Activated CD8-positive, alpha-beta memory T cell treated with anti-CD3 and anti-CD28 coated beads, Interleukin-2, amount 10 ng/mL, durations not matched to agents 7 days and 5 days (primary cell): Measurements from ENCODE around the gene SERPINE2. TPM values are rescaled to one million over a fixed set of nuclear protein-coding genes. Genes with fewer than 3 reads are reported as not detected.
"Not testable (repeated sequence)": the region's sequence is repeated elsewhere in the genome, so short reads cannot be mapped to it uniquely, and the experiment has no call there.

Source experiments
- ATAC-seq: fragments of 150-1000 bp; cut with Tn5 transposase; one replicate; pipeline ENCODE4 v1.10.0; 2021; ENCODE audit warnings: moderate library complexity
- CTCF ChIA-PET: fragments of 350-600 bp; sonication (Branson Sonifier 250); formaldehyde crosslinking; loops from one replicate; lab custom pipeline; 2021; ENCODE audit warnings: antibody characterized with exemption; lab: Charles Lee
- DNase-seq: peaks from one replicate; pipeline ENCODE4 v3.0.0-alpha.2; 2020
- H3K27ac Mint-ChIP-seq: one replicate; pipeline ENCODE4 v1.8.0; 2021; ENCODE audit warnings: mild to moderate bottlenecking, mixed read lengths
- H3K27me3 Mint-ChIP-seq: one replicate; pipeline ENCODE4 v1.8.0; 2021; ENCODE audit warnings: mixed read lengths
- H3K36me3 Mint-ChIP-seq: one replicate; pipeline ENCODE4 v1.8.0; 2021; ENCODE audit warnings: mild to moderate bottlenecking, mixed read lengths
- H3K4me1 Mint-ChIP-seq: one replicate; pipeline ENCODE4 v1.8.0; 2021; ENCODE audit warnings: mixed read lengths
- H3K4me3 Mint-ChIP-seq: one replicate; pipeline ENCODE4 v1.8.0; 2021; ENCODE audit warnings: mild to moderate bottlenecking, moderate library complexity, mixed read lengths
- H3K9me3 Mint-ChIP-seq: one replicate; pipeline ENCODE4 v1.8.0; 2022; ENCODE audit warnings: low read depth, mixed read lengths
- total RNA-seq, 2 experiments: library from RNA; stranded (reverse); gene quantifications; one replicate each; pipeline ENCODE4 v1.2.3, GENCODE V29; 2021

Gene SERPINE2
- total RNA-seq, 2 experiments from 2014 or later: 1.9 to 8.2 TPM

DNA sequence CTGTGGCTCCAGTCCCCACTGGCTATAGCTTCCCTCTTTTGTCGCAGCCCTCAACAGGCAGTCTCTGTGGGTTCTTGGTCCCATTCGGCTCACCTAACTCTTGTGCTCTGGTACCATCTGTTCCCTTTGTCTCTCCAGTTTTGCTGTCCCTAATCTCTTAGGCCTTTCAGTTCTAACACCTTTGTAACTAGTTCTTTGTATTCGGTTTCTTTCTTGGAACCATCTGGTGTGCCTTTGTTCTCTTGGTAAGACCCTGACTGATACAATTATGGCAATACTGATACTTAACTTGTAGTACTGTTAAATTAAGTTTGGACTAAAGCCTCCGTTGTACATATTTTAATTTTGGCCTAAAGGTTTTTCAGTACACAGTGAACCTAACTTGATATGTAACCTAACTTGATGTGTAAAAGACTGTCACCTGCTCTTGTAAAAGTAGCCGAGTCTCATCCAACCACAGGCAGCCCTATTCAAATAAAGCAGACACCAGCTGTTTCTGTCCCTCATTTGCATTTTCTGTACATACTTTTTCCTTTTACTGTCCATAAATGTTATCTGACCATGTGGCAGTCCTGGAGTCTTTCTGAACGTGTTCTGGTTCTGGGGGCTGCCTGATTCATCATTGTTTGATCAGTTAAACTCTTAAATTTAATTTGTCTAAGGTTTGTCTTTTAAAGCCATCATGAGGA lies 86.7 kb downstream of the SERPINE2 start:
- Mint-ChIP-seq H3K9me3 (no peaks in the 10 kb centered on the region), H3K27me3 (no peaks in the 10 kb centered on the region), H3K4me1 (peaks cover 50% of the 10 kb centered on the region), H3K27ac (no peak overlapping the region), H3K36me3 (peaks cover 3% of the 10 kb centered on the region), H3K4me3 (no peak overlapping the region)
- ATAC-seq: no peak
- CTCF ChIA-PET: no interaction called here
- no peak for DNase-seq

DNA sequence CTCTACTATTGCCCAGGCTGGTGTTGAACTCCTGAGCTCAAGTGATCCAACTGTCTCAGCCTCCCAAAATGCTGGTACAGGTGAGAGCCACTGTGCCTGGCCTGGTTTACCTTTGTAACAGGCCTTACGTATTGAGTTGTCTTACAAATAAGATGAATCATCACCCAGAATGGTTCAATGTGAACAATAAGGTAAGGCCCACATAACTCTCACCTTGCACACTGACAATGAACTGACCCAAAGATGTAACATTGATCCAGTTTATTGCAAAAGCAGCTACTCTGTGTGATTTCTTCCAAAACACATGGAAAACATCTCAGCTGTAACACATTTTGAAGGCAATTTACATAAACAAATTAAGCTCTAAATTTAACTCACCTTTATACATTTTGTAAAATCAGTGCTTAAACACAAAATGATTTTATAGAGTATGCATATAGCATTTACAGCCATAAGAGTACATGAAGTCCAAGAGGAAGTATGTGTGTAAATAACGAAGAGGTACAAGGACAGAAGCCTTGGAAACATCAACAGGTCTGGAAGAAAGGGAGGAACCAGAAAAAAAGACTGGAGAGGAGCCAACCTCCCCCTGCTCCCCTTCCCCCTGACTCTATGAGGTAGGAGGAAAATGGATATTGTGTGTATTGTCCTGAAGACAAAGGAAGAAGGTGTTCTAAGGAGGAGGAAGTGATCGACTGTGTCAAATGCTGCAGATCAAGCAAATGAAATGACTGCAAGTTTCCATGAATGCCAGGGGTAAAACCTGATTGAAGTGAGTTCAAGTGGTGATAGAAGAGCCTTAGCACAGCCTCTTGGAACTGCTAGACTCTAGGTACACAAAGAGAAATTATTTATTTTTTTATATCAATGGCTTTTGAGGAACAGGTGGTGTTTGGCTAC lies 88.4 kb downstream of the SERPINE2 start:
- CTCF ChIA-PET: interaction anchor here (1.0 to 3.3 kb wide), 5 partner anchors 9 to 561 kb away, joined by 3 to 12 read pairs (median 3); no protein-coding TSS in a partner anchor
- no peak for DNase-seq
- no peaks in the 10 kb centered on the region for H3K27me3 Mint-ChIP-seq
- H3K27ac Mint-ChIP-seq: peak overlapping the region; percentile 56
- no peaks in the 10 kb centered on the region for H3K36me3 Mint-ChIP-seq
- no peaks in the 10 kb centered on the region for H3K9me3 Mint-ChIP-seq
- H3K4me3 Mint-ChIP-seq: no peak overlapping the region
- peaks cover 49% of the 10 kb centered on the region for H3K4me1 Mint-ChIP-seq
- no peak for ATAC-seq

DNA sequence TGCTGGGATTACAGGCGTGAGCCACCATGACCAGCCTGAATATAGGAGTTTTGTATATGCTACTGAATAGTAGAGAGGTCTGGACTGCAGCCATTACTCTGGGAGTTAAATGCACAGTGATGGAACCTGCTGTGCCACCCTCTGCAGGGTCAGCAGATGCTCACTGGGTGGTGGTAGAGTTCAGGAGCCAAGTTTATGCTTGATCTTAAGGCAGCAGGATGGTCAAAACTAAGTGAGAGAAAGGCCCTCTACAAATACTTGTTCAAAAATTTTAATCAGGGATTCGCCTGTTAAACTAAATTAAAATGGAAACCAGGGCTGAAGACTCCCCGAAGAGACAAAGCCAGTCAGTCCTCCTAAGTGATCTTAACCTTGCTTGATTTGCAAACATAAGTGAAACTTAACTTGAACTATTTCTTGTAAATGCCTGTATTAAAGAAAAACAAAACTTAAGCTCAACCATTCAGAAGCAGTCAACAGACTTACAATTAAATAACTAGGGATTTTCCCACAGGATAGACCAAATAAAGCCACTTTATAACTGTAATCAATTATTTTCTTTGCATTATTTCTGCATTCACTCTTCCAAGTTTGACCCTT lies 89.7 kb downstream of the SERPINE2 start:
- CTCF ChIA-PET: interaction anchor here (0.7 to 3.3 kb wide), 6 partner anchors 8 to 563 kb away, joined by 3 to 12 read pairs (median 3); no protein-coding TSS in a partner anchor
- no peak overlapping the region for H3K4me3 Mint-ChIP-seq
- H3K9me3 Mint-ChIP-seq: no peaks in the 10 kb centered on the region
- peak overlapping the region; percentile 82 for H3K27ac Mint-ChIP-seq
- DNase-seq: no peak
- ATAC-seq: no peak
- no peaks in the 10 kb centered on the region for H3K27me3 Mint-ChIP-seq
- peaks cover 49% of the 10 kb centered on the region for H3K4me1 Mint-ChIP-seq
- no peaks in the 10 kb centered on the region for H3K36me3 Mint-ChIP-seq

DNA sequence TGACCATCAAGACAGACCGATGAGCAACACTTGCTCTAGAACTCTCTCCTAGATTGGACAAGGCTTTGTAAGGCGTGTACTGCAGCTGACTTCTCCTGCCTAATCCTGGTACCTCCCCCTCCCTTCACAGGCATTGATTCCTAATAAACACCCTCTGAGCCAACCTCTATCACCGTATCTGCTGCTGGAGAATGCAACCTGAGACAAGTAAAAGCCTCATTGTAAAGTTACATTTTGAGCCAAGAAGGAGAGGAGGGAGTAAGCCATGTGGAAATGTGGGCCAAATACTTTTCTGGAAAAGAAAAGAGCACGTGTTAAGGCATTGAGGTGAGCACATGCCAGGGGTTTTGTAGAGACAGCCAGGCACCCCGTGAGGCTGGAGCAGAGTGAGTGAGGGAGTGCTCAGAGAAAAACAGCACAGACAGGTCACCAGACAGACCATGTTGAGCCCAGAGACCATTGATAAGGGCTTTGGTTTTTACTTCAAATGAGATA lies 91.3 kb downstream of the SERPINE2 start:
- peaks cover 55% of the 10 kb centered on the region for H3K4me1 Mint-ChIP-seq
- no peak overlapping the region for H3K4me3 Mint-ChIP-seq
- no peaks in the 10 kb centered on the region for H3K27me3 Mint-ChIP-seq
- H3K36me3 Mint-ChIP-seq: peaks cover 3% of the 10 kb centered on the region
- DNase-seq: no peak
- no peaks in the 10 kb centered on the region for H3K9me3 Mint-ChIP-seq
- ATAC-seq: no peak
- CTCF ChIA-PET: interaction anchor here (3.3 kb wide), 1 partner anchor 187 kb away, joined by 12 read pairs; no protein-coding TSS in a partner anchor
- H3K27ac Mint-ChIP-seq: peak overlapping the region; percentile 38

DNA sequence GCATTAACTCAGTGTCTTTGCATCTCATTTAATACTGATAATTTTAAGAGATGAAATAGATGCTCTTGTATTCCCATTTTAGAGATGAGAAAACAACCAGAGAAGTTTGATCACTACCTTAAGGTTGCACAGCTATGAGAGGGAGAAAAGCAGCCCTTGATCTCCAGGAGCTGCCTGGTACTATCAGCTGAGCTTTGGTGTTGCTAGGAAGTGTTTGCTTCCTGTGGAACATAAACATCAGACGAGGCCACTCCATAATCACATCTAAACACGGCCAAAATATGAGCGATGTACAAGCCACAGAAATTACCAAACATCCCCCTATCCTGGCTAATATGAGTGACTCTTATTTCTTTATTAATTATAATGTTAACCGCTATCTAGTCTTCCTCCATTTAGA lies 93.3 kb downstream of the SERPINE2 start:
- peaks cover 2% of the 10 kb centered on the region for H3K9me3 Mint-ChIP-seq
- H3K36me3 Mint-ChIP-seq: peaks cover 13% of the 10 kb centered on the region
- H3K27me3 Mint-ChIP-seq: no peaks in the 10 kb centered on the region
- DNase-seq: no peak
- CTCF ChIA-PET: interaction anchor here (0.7 to 2.2 kb wide), 6 partner anchors 10 to 185 kb away, joined by 3 to 10 read pairs (median 4); partner anchors contain the start of gene MRPL44
- H3K4me3 Mint-ChIP-seq: no peak overlapping the region
- ATAC-seq: no peak
- peak overlapping the region; percentile 16 for H3K27ac Mint-ChIP-seq
- peaks cover 56% of the 10 kb centered on the region for H3K4me1 Mint-ChIP-seq

DNA sequence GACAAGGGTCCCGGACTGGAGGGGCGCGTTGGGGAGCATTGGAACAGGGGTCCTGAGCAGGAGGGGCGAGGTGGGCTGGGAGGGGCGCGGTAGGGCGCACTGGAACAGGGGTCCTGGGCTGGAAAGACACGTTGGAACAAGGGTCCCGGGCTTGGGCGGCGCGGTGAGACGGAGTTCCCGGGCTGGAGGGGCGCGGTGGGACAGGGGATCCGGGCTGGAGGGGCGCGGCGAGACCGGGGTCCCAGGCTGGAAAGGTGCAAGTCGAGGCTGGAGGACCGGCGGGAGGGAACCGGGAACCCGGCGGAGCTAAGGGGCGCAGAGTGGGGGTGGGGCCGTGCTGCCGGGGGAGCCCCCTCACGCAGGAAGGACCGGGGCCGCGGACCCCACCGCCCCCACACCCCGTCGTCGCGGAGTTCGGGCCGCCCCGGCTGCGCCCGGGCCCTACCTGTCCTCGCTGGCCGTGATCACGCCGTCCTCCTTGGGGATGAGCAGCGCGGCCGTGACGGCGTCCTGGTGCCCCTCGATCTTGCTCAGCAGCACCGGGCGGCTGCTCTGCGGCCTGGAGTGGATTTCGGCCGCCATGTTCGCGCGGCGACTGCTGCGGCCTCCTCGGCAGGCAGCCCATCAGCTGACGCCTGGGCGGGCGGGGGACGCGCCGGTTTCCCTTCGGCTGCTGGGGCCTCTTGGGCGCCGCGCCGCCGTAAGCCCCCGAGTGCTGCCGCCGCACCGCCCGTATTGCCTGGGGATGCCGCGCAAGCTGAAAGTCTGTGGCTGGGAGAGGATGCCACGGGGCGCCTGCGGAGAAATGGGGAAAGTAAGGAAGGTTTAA lies 94.2 kb downstream of the SERPINE2 start, which contains the start of gene WDFY1:
Gene WDFY1, minus strand, starts transcription at position 633 of the 829 bp plus-strand sequence. Its CDS starts 51 bp downstream, at position 582.
- H3K4me1 Mint-ChIP-seq: peaks cover 54% of the 10 kb centered on the region
- peak; percentile 82 for ATAC-seq
- H3K4me3 Mint-ChIP-seq: peak within 1 kb of the TSS; percentile 94
- peaks cover 18% of the 10 kb centered on the region for H3K36me3 Mint-ChIP-seq
- peak within 1 kb of the TSS; percentile 90 for H3K27ac Mint-ChIP-seq
- no peaks in the 10 kb centered on the region for H3K27me3 Mint-ChIP-seq
- CTCF ChIA-PET: interaction anchor here (0.6 to 2.2 kb wide), 7 partner anchors 9 to 184 kb away, joined by 3 to 10 read pairs (median 3); partner anchors contain the start of gene MRPL44
- H3K9me3 Mint-ChIP-seq: peaks cover 2% of the 10 kb centered on the region
- peak; percentile 90 for DNase-seq

DNA sequence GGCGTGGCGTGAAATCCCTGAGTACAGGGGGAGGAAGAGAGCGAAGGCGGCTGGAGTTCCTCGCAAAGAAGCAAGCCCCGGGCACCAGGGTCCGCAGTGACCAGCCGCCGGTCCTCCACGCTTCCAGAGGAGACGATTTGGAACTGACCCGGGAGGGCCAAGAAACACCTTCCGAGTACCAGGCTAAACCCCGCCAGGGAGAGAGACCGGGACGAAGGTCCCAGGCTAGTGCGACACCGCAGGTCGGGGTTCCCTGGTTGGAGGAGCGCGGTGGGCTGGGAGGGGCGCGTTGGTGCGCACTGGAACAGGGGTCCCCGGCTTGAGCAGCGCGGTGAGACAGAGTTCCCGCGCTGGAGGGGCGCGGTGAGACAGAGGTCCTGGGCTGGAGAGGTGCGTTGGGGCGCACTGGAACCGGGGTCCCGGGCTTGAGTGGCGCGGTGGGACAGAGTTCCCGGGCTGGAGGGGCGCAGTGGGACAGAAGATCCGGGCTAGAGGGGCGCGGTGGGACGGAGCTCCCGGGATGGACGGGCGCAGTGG lies 94.9 kb downstream of the SERPINE2 start:
- Mint-ChIP-seq H3K4me1 (peaks cover 54% of the 10 kb centered on the region), H3K36me3 (peaks cover 25% of the 10 kb centered on the region), H3K27me3 (no peaks in the 10 kb centered on the region), H3K9me3 (peaks cover 2% of the 10 kb centered on the region), H3K4me3 (peak overlapping the region; percentile 94), H3K27ac (peak overlapping the region; percentile 90)
- DNase-seq: peak; percentile 50
- peak; percentile 9 for ATAC-seq
- CTCF ChIA-PET: interaction anchor here (1.4 to 2.2 kb wide), 2 partner anchors 26 to 62 kb away, joined by 3 to 10 read pairs; no protein-coding TSS in a partner anchor

DNA sequence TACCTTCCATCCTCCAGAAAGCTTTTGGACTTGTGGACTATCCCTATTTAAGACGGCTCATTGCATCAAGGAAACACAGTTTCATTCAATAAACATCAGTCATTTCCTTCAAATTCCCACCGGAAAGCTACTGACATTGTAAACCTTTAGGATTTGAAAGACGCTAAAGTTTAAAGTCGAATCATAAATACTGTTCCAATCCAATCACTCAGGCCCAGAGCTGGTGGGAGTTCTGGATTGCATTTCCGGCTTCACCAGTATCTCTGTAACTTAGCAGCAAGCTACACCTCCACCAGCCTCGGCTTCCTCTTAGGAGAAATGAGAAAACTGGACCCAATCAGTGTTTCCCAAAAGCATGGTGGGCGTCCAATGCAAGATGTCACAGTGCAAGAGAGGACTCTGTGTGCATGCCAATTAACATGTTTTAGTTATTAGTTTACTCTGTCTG lies 95.5 kb downstream of the SERPINE2 start:
- Mint-ChIP-seq H3K4me3 (peak overlapping the region; percentile 94), H3K36me3 (peaks cover 29% of the 10 kb centered on the region), H3K27ac (peak overlapping the region; percentile 90), H3K9me3 (peaks cover 2% of the 10 kb centered on the region), H3K4me1 (peaks cover 54% of the 10 kb centered on the region), H3K27me3 (no peaks in the 10 kb centered on the region)
- CTCF ChIA-PET: interaction anchor here (0.8 to 1.4 kb wide), 4 partner anchors 62 to 104 kb away, joined by 3 read pairs; no protein-coding TSS in a partner anchor
- DNase-seq (no peak), ATAC-seq (no peak)

DNA sequence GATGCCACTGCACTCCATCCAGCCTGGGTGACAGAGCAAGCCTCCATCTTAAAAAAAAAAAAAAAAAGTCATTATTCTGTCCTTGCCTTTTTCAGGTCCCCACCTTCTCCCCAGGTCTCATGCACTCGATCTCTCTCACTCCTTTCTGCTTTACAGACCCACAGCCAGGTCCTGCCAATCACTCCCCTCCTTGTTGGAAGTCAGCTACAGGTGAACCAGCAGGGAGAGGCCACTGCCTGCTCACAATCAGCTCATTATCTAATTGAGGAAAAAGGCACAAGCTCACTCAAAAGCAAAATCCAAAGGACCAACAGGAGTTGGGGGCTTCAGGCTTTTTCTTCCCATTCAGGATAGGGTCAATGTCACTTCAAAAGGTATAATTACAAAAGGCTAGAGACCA lies 96.0 kb downstream of the SERPINE2 start:
- no peaks in the 10 kb centered on the region for H3K27me3 Mint-ChIP-seq
- ATAC-seq (no peak), DNase-seq (no peak)
- H3K9me3 Mint-ChIP-seq: peaks cover 2% of the 10 kb centered on the region
- peak overlapping the region; percentile 94 for H3K4me3 Mint-ChIP-seq
- peaks cover 55% of the 10 kb centered on the region for H3K4me1 Mint-ChIP-seq
- CTCF ChIA-PET: interaction anchor here (0.8 to 1.4 kb wide), 4 partner anchors 61 to 104 kb away, joined by 3 read pairs; no protein-coding TSS in a partner anchor
- H3K27ac Mint-ChIP-seq: peak overlapping the region; percentile 47
- peaks cover 30% of the 10 kb centered on the region for H3K36me3 Mint-ChIP-seq

DNA sequence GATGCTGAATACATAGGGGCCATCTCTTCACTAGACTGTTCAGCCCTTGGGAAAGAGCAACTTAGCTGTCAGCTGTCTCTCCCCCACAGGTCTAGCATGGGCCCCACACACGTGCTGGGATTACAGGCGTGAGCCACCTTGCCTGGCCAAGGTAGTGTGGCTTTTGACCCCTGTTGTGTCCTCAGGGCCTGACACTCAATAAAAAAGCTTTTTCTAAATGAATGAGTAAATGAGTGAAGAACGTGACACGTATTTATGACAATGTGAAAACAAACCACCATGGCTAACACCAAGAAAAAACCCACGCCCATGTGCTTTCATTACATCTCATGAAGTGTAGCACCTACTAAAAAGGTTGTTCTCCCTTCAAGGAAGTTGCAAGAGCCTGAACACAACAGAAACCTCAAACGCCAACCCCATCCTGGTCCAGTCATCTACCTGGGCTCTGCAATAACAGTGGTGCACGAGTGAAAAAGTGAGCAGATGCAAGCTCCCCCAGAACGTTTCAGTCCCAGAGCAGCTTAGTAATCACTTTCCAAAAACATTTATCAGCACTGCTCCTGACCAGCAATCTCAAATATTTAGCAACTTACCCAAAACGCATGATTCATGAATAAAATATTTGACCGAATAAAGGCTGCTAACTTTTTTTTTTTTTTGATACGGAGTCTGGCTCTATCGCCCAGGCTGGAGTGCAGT lies 97.4 kb downstream of the SERPINE2 start:
- ATAC-seq: peak; percentile 76
- CTCF ChIA-PET: interaction anchor here (0.7 to 1.3 kb wide), 9 partner anchors 8 to 181 kb away, joined by 3 to 8 read pairs (median 3); no protein-coding TSS in a partner anchor
- peaks cover 60% of the 10 kb centered on the region for H3K4me1 Mint-ChIP-seq

DNA sequence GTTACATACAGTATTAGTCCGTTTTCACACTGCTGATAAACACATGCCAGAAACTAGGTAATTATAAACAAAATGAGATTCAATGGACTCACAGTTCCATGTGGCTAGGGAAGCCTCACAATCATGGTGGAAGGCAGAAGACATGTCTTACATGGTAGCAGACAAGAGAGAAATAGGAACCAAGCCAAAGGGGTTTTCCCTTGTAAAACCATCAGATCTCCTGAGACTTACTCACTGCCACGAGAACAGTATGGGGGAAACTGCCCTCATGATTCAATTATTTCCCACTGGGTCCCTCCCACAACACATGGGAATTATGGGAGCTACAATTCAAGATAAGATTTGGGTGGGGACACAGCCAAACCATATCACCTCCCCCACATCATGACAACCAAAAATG lies 99.6 kb downstream of the SERPINE2 start:
- Mint-ChIP-seq H3K36me3 (peaks cover 36% of the 10 kb centered on the region), H3K4me1 (peaks cover 68% of the 10 kb centered on the region), H3K27ac (peak overlapping the region; percentile 25)
- CTCF ChIA-PET, H3K9me3 Mint-ChIP-seq, H3K27me3 Mint-ChIP-seq, DNase-seq, ATAC-seq, H3K4me3 Mint-ChIP-seq: not testable (repeated sequence)

More for the DNA sequence above, 97.4 kb downstream of the SERPINE2 start:
- peaks cover 33% of the 10 kb centered on the region for H3K36me3 Mint-ChIP-seq
- peaks cover 2% of the 10 kb centered on the region for H3K9me3 Mint-ChIP-seq
- H3K4me3 Mint-ChIP-seq: peak overlapping the region; percentile 58
- peak; percentile 95 for DNase-seq
- H3K27ac Mint-ChIP-seq: peak overlapping the region; percentile 92
- no peaks in the 10 kb centered on the region for H3K27me3 Mint-ChIP-seq
